ENCODE data around the gene INPP5E.

The INPP5E gene

DNA sequence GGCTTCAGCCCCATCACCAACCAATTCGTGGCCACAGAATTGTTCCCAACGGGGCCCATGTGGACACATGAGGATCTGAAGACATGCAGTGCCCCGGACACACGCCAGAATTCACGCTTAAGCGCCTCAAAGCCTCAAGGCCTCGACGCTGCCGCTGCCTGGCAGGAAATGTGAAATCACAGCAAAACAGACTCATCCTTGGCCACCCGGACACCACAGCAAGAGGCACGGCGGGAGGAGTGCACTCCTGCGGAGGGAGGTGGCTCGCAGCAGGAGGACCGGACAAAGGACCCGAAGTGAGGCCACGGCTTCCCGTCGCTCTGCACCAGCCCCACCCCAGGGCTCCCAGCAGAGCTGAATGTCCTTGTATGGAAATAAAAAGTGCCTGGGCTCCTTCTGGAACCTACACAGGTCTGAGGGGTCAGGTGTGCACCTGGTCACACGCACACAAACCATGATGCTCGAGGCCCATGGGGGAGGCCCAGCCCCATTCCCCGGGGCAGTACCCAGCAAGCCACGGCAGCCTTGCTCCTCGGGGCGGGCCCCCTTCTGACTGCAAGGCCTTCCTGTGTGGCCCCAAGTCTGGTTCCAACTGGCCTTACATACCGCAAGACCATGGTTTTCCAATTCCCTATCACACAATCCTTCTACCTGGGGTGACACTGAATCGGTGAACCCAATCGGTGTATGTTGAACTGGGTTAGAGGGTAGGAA, 33.2 kb upstream of the INPP5E start:
- no peak for DNase-seq

DNA sequence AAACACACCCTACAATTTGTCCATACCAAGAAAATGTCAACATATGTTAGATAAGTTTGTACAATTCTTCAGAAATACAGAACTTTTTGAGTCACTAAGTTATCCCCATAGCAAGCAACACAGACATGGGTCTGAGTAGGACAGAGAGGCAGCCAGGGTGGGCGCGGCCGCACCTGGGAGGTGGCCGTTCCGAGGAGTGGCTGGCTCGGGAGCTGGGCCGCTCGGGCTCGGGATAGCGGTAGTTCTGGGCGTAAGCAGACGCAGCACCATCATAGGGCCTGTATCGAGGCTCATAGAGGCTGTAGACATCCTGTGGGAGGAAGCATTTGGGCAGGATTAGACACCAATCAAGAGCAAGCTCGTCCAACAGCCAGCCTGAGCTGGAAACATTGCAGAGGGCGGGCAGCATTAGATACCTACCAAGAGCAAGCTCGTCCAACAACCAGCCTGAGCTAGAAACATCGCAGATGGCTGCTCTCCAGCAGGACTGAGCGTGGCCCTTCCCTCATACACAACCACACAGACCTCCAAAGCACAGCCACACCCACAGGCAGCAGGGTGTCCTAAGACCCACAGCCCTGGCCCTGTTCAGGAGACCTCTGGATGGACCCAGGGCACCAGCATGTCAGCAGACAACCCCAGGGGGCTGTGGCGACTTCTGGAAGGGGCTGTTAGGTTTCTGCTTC, 32.3 kb upstream of the INPP5E start:
- no peak for DNase-seq

DNA sequence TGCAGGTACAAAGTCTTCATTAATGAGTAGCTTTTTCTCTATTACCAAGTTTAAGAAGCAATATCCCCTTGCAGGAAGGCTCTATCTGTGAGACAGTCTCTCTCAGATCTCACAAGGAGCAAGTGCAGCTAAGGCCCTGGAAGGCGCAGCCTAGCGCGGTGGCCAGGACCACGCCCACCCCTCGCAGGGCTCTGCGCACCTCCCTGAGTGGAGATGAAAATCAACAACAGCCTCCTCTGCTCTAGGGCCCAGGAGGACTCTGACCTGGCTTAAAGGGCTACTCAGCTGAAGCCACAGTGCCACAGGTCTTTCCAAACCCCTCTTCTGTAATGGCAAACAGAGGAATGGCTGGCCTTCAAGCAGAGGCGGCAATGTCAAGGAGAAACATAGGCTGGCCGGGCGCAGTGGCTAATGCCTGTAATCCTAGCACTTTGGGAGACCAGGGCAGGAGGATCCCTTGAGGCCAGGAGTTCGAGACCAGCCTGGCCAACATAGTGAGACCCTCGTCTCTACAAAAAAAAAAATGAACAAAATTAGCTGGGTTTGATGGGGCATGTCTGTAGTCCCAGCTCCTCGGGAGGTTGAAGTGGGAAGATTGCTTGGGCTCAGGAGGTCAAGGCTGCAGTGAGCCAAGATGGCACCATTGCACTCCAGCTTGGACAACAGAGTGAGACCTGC, 31.3 kb upstream of the INPP5E start:
- no peak for DNase-seq

- no peak for DNase-seq
Measured at GRCh38 chr9:136470356-136470755, 30.7 kb upstream of the INPP5E start.

DNA sequence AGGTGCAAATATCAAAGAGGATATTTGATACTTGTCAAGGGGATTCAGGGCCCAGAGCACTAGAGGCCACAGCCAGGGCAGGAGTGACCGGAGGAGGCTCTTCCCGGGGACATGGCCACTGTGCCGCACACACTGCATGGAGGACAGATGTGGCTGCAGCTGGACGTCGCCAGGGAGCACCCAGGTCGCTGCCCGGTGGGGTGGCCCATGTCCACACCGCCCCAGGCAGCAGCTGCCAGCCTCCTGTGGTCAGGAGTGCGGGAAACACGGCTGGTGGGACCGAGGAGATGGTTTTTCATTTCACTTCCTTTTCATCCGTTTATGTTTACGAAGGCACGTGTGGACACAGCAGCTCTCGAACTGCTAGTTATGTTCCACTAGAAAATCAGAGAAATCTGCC, 28.1 kb upstream of the INPP5E start:
- DNase-seq: no peak

DNA sequence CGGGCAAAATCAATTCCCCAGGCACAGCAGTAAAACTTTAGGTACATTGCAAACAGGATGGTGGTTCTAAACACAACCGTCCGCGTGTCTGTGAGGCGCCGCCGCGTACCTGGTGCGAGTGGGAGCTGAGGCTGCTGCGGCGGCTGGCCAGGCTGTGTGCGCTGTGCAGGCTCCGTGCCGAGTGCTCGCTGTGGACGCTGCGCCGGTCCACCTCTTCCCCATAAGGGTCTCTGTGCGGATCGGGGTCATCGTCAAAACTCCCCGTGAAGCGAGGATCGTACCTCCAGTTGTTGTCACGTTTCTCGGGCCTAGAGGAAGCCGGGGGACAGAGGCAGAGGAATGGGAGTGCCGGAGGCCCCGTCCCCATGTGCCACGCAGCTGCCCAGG, 26.5 kb upstream of the INPP5E start:
- DNase-seq: no peak

- no peak for DNase-seq
Measured at GRCh38 chr9:136465500-136466154, 26.0 kb upstream of the INPP5E start.

- DNase-seq: no peak
Measured at GRCh38 chr9:136464241-136464640, 24.6 kb upstream of the INPP5E start.

DNA sequence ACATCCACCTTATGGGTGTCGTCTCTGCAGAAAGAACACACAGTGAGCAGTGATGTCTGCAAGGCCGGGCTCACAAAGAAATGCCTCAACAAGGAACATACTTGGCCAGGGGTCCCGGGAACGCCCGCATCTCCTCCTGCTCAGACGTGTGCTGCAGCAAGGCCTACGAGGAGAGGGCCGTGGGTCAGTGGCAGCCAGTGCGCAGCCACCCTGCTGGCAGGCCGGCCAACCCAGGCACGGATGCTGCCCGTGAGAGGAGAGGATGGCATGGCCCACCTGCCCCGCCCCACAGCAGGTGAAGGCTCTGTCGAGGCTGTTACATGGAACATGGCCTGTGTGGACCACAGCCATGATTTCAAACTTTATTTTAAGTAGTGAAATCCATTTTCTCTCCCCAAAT, 23.9 kb upstream of the INPP5E start:
- DNase-seq: no peak

DNA sequence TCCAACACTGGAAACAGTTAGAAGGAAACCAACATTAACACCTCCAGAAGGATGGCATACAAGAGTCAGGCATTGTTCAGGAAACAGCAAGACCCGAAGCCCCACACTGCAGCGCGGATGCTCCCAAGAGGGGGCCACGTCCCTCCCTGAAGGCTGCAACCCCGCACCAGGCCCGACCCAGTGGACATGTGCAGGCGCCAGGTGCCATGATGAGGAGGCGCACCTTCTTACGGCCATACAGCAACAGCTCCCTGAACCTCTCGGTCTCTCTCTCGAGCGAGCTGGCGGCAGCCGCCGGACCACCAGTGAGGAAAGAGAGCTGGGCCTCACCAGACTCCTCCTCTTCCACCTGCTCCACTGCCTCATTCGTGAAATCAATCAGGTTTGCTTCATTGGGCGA, 23.0 kb upstream of the INPP5E start:
- DNase-seq: no peak

DNA sequence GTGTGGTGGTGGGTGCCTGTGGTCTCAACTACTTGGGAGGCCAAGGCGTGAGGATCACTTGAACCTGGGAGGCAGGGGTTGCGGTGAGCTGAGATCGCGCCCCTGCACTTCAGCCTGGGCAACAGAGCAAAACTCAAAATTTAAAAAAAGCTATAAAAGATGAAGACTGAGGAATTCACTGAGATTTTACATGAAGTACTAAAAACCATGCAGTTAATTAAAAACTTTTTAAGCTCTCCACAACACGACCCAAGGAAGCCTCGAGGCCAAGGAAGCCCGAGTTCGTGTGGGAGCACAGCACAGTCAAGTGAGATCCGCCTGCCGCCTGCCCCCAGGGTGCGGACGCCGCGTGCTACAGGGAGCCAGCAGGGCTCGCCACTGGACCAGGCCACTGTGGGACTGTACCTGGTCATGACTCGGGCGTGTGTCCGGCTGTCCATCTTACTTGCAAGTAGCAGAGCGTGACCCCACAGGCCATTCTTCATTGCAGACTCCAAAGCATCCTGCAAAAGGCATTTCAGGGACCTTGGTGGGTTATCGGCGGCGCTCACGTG, 21.2 kb upstream of the INPP5E start:
- no peak for DNase-seq

DNA sequence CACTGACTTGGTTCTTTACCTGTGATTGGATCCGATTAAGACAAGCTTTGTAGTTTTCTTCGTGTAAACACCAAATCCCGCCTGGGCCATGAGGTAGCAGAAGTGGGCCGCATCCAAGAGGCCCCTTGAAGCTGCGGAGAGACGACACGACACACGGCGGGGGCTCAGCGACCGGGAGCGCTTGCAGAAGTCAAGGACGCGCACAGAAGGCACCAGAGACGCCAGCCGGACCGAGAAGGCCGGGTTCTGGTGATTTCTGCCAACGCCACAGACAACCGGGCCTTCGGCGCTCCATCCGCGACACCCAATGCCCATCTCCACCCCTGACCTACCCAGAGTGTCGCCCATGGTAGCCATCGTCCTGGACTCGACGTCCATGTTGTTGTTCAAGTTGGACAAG, 19.8 kb upstream of the INPP5E start:
- no peak for DNase-seq

DNA sequence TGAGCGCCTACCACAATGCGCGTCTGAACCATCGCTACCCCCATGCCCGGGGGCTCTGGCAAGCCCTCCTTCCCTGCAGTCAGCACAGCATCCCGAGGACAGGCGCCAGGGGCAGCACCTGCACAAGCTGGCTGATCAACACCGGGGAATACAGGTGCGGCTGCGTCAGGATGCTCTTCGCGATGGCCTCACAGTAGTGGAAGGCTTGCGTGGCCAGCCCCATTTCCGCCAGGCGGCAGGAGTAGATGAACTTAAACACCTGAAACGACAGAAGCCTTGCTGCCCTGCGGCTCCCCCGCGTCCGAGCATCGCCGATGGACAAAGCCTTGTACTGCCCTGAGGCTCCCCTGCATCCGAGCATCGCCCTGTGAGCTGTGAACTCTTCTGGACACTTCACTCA, 17.7 kb upstream of the INPP5E start:
- DNase-seq: no peak

DNA sequence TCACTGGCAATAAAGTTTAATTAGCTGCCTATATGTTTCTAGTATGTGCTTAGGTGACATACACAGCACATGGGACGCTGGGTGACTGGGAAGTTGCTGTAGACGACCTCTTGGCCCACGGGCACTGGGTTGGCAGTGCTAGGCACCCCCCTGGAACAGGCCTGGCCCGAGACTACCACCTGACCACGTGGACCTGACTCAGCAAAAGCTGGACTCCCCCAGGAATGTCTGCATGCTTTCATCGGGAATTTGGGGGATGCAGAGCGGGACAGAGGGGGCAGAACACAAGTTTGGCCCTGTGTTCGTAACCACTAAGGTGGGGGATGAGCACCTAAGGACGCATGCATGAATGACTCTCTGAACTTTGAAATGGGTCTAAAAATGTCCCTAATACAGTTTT, 16.6 kb upstream of the INPP5E start:
- DNase-seq: no peak

DNA sequence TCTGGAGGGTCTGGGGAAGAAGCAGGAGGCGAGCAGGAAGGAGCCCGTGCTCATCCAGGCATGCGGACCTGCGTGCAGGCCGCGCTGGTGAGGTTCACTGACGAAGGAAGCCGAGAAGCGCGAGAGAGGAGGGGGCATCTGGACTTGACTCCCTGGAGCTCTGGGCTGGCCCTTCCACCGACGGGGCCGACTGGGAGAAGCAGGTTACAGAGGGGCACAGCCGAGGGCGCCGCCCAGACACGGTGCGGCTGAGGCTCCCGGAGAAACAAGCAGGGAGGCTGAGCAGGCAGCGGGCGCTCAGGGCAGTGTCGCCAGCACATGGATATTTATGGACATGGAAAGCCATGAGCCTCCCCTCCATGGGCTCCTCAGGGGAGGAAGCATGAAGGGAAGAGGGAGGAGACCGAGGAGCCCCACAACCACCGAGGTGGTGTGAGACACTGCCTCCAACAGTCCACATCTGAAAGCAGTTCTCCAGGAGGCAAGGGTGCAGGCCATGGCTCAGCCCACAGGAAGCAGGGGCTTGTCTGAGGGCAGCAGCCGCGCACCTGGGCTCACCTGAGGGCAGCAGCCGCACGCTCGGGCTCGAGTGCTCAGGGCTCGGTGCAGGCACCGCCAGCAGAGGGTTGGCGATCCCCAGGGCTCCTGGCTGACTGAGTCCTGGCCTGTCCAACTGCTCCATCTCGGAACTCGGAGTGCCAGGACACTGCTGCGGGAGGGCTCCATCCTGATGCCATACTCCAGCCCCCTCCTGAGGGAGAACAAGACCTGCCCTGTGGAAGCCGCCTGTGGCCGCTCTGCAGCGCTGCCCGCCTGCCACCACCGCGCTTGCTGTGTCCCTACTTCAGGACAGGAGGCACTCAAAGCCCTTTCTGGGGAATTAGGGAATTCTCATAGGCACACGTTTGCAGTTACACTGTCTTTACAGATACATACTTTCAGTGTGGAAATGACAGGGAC, 15.7 kb upstream of the INPP5E start:
- DNase-seq: no peak

DNA sequence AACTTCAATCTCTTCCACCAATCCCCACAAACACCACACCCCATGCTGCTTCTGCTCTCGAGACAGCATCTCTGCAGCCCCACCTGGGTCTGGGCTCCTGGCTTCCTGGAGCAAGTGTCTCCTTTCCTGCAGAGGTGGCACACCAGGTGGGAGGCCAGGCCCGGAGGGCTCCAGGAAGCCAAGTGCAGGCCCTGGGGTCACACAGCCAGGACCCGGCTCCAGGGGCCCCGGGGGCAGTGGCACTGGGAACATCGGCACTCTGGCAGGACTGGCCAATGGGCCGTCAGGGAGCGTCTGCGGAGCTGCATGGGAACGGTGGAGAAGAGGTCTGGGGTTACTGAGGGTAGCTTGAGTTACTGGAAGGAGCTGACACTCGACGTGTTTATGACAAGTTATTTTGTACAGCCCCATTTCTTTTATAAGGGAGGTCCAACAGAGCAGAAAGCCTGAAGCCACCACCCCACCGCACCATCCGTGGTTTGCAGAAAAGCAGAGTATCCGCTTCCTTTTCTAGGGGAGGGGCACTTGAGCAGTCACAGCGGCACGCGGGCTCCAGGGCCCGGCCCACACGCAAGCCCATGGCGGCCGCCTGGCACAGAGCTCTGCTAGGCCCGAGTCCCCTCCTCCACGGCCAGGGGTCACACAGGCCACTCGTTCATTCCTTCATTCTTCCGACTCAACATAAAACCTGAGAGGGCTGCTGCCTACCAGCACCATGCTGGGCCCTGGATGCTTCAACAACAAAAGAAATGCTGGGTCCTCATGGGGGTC, 14.6 kb upstream of the INPP5E start:
- no peak for DNase-seq

- DNase-seq: no peak
Measured at GRCh38 chr9:136453326-136453725, 13.7 kb upstream of the INPP5E start.

- DNase-seq: no peak
Measured at GRCh38 chr9:136451221-136451877, 11.7 kb upstream of the INPP5E start.

GRCh38 chr9:136448655-136449054, 9.0 kb upstream of the INPP5E start:
- no peak for DNase-seq

- no peak for DNase-seq
Measured at GRCh38 chr9:136447173-136447778, 7.6 kb upstream of the INPP5E start.
